WTC11 (cell line): ENCODE results near the gene TMEM19. TPM values are rescaled to one million over a fixed set of nuclear protein-coding genes. Genes with fewer than 3 reads are reported as not detected.

Experiments
- ATAC-seq: fragments of 200-7000 bp; cut with Tn5 transposase; 2 replicates; pipeline ENCODE4 v1.10.0; 2021; ENCODE audit warnings: mild to moderate bottlenecking, moderate library complexity
- CTCF ChIA-PET: fragments of 300-600 bp; sonication (Branson Sonifier 250); formaldehyde crosslinking; loops from one replicate; lab custom pipeline; 2021; ENCODE audit warnings: antibody characterized with exemption; lab: Charles Lee
- POLR2A ChIA-PET: fragments of 350-600 bp; sonication (Branson Sonifier 250); formaldehyde crosslinking; loops from one replicate; lab custom pipeline; 2021; ENCODE audit warnings: antibody characterized with exemption; lab: Charles Lee
- DNase-seq: peaks from one replicate; pipeline ENCODE4 v3.0.0; 2021; ENCODE audit warnings: low spot score
- H3K27ac Mint-ChIP-seq: 2 replicates; pipeline ENCODE4 v1.8.0; 2021; ENCODE audit warnings: mixed read lengths
- H3K27me3 Mint-ChIP-seq: 2 replicates; pipeline ENCODE4 v1.8.0; 2021; ENCODE audit warnings: low read depth, mild to moderate bottlenecking, moderate library complexity, mixed read lengths
- H3K36me3 Mint-ChIP-seq: 2 replicates; pipeline ENCODE4 v1.8.0; 2021; ENCODE audit warnings: mixed read lengths
- H3K4me1 Mint-ChIP-seq: 2 replicates; pipeline ENCODE4 v1.8.0; 2022; ENCODE audit warnings: mixed read lengths
- H3K4me3 Mint-ChIP-seq: 2 replicates; pipeline ENCODE4 v1.8.0; 2021; ENCODE audit warnings: mild to moderate bottlenecking, moderate library complexity, mixed read lengths
- H3K9me3 Mint-ChIP-seq: 2 replicates; pipeline ENCODE4 v1.8.0; 2021; ENCODE audit warnings: mixed read lengths
- ATF3 ChIP-seq: sonication (generic); formaldehyde crosslinking; conservative IDR thresholded peaks from 2 replicates; pipeline ENCODE4 v1.8.1; 2022; ENCODE audit warnings: mild to moderate bottlenecking, missing genetic modification reagents
- CBFB ChIP-seq: sonication (generic); formaldehyde crosslinking; IDR thresholded peaks from 2 replicates; pipeline ENCODE4 v1.8.1; 2022; ENCODE audit warnings: mild to moderate bottlenecking, low read depth, missing genetic modification reagents
- CREB1 ChIP-seq: sonication (generic); formaldehyde crosslinking; IDR thresholded peaks from 2 replicates; pipeline ENCODE4 v1.8.0; 2023; ENCODE audit warnings: mild to moderate bottlenecking, missing genetic modification reagents
- CTCF ChIP-seq: fragments of 200-600 bp; IDR thresholded peaks from 2 replicates; pipeline ENCODE4 v1.8.0; 2022; ENCODE audit warnings: antibody characterized with exemption
- GTF2I ChIP-seq: fragments of 250-450 bp; sonication (Bioruptor Pico); conservative IDR thresholded peaks from 2 replicates; pipeline ENCODE4 v1.4.0; 2021; ENCODE audit warnings: mild to moderate bottlenecking
- NFYB ChIP-seq: sonication (generic); formaldehyde crosslinking; conservative IDR thresholded peaks from 2 replicates; pipeline ENCODE4 v1.8.0; 2022; ENCODE audit warnings: low read depth, missing genetic modification reagents
- NR2C2 ChIP-seq: sonication (generic); formaldehyde crosslinking; IDR thresholded peaks from 2 replicates; pipeline ENCODE4 v1.8.0; 2022; ENCODE audit warnings: mild to moderate bottlenecking, missing genetic modification reagents
- NR3C1 ChIP-seq: sonication (generic); formaldehyde crosslinking; conservative IDR thresholded peaks from 2 replicates; pipeline ENCODE4 v1.8.1; 2023; ENCODE audit warnings: low read depth, mild to moderate bottlenecking, missing genetic modification reagents
- PRRX2 ChIP-seq: fragments of 250-450 bp; sonication (Bioruptor Pico); IDR thresholded peaks from 2 replicates; pipeline ENCODE4 v1.8.0; 2021; ENCODE audit warnings: mild to moderate bottlenecking
- RORB ChIP-seq: fragments of 250-450 bp; sonication (Bioruptor Pico); IDR thresholded peaks from 2 replicates; pipeline ENCODE4 v1.9.0; 2021; ENCODE audit warnings: mild to moderate bottlenecking
- USF1 ChIP-seq: sonication (generic); formaldehyde crosslinking; IDR thresholded peaks from 2 replicates; pipeline ENCODE4 v1.8.0; 2022; ENCODE audit warnings: mild to moderate bottlenecking, missing genetic modification reagents
- ZBTB21 ChIP-seq: sonication (generic); formaldehyde crosslinking; IDR thresholded peaks from 2 replicates; pipeline ENCODE4 v1.8.1; 2023; ENCODE audit warnings: mild to moderate bottlenecking, missing genetic modification reagents, borderline replicate concordance
- ZBTB43 ChIP-seq: sonication (generic); formaldehyde crosslinking; IDR thresholded peaks from 2 replicates; pipeline ENCODE4 v1.8.1; 2023; ENCODE audit warnings: mild to moderate bottlenecking, missing genetic modification reagents
- ZNF263 ChIP-seq: sonication (generic); formaldehyde crosslinking; IDR thresholded peaks from 2 replicates; pipeline ENCODE4 v1.8.1; 2022; ENCODE audit warnings: low read depth, mild to moderate bottlenecking, moderate library complexity, missing genetic modification reagents
- total RNA-seq: library from RNA; stranded (reverse); gene quantifications from 3 replicates; pipeline ENCODE4 v1.2.3, GENCODE V29; 2021
- TF ChIP-seq, protein P1 (sequence below): fragments of 250-450 bp; sonication (Bioruptor Pico); conservative IDR thresholded peaks from 2 replicates; pipeline ENCODE4 v1.9.0; 2021; ENCODE audit warnings: mild to moderate bottlenecking
- TF ChIP-seq, protein P2 (sequence below): sonication (generic); formaldehyde crosslinking; IDR thresholded peaks from 2 replicates; pipeline ENCODE4 v1.8.0; 2022; ENCODE audit warnings: missing genetic modification reagents
- TF ChIP-seq, protein P3 (sequence below): sonication (generic); formaldehyde crosslinking; conservative IDR thresholded peaks from 2 replicates; pipeline ENCODE4 v1.8.1; 2023; ENCODE audit warnings: mild to moderate bottlenecking, low read depth, missing genetic modification reagents, moderate library complexity

TMEM19 gene
- total RNA-seq, 1 experiment from 2014 or later, result 11.7 TPM

- TF ChIP-seq NFYB (CRISPR knock-in tag) (no peak), ZBTB21 (CRISPR knock-in tag) (no peak), NR3C1 (CRISPR knock-in tag) (no peak), NR2C2 (CRISPR knock-in tag) (no peak), CREB1 (CRISPR knock-in tag) (no peak), CBFB (CRISPR knock-in tag) (no peak), RORB (CRISPR knock-in tag) (no peak), USF1 (no peak), ZBTB43 (CRISPR knock-in tag) (no peak), CTCF (no peak), ZNF263 (no peak), PRRX2 (CRISPR knock-in tag) (no peak), ATF3 (CRISPR knock-in tag) (no peak), GTF2I (CRISPR knock-in tag) (no peak)
- TF ChIP-seq, protein P1, sequence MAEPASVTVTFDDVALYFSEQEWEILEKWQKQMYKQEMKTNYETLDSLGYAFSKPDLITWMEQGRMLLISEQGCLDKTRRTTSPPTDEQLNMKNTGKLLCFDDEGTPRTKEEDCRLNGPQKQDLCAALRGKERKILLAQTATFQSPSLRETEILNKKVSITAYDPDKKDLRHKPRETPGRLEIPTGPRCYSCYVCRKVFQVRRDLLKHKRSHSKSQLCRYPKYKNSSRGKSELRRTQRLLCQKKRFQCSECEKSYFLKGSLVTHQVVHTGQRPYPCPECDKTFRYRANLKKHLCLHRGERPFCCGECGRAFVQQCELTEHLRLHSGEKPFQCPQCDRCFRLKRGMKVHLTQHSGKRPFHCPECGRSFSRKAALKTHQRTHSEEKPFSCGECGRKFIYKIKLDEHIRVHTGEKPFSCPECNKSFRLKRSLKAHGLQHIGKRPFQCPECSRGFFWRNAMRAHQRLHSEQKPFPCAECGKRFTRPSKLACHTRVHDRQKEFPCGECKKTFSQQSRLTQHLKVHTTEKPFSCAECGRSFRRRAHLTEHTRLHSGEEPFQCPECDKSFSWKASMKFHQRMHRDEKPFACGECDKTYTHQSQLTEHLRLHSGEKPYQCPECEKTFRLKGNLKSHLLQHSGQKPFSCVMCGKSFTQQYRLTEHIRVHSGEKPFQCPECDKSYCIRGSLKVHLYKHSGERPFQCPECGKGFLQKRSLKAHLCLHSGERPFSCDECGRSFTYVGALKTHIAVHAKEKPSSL (CRISPR knock-in tag), result no peak
- TF ChIP-seq, protein P2, sequence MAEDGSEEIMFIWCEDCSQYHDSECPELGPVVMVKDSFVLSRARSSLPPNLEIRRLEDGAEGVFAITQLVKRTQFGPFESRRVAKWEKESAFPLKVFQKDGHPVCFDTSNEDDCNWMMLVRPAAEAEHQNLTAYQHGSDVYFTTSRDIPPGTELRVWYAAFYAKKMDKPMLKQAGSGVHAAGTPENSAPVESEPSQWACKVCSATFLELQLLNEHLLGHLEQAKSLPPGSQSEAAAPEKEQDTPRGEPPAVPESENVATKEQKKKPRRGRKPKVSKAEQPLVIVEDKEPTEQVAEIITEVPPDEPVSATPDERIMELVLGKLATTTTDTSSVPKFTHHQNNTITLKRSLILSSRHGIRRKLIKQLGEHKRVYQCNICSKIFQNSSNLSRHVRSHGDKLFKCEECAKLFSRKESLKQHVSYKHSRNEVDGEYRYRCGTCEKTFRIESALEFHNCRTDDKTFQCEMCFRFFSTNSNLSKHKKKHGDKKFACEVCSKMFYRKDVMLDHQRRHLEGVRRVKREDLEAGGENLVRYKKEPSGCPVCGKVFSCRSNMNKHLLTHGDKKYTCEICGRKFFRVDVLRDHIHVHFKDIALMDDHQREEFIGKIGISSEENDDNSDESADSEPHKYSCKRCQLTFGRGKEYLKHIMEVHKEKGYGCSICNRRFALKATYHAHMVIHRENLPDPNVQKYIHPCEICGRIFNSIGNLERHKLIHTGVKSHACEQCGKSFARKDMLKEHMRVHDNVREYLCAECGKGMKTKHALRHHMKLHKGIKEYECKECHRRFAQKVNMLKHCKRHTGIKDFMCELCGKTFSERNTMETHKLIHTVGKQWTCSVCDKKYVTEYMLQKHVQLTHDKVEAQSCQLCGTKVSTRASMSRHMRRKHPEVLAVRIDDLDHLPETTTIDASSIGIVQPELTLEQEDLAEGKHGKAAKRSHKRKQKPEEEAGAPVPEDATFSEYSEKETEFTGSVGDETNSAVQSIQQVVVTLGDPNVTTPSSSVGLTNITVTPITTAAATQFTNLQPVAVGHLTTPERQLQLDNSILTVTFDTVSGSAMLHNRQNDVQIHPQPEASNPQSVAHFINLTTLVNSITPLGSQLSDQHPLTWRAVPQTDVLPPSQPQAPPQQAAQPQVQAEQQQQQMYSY (CRISPR knock-in tag), result no peak
- TF ChIP-seq, protein P3, sequence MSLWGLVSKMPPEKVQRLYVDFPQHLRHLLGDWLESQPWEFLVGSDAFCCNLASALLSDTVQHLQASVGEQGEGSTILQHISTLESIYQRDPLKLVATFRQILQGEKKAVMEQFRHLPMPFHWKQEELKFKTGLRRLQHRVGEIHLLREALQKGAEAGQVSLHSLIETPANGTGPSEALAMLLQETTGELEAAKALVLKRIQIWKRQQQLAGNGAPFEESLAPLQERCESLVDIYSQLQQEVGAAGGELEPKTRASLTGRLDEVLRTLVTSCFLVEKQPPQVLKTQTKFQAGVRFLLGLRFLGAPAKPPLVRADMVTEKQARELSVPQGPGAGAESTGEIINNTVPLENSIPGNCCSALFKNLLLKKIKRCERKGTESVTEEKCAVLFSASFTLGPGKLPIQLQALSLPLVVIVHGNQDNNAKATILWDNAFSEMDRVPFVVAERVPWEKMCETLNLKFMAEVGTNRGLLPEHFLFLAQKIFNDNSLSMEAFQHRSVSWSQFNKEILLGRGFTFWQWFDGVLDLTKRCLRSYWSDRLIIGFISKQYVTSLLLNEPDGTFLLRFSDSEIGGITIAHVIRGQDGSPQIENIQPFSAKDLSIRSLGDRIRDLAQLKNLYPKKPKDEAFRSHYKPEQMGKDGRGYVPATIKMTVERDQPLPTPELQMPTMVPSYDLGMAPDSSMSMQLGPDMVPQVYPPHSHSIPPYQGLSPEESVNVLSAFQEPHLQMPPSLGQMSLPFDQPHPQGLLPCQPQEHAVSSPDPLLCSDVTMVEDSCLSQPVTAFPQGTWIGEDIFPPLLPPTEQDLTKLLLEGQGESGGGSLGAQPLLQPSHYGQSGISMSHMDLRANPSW (CRISPR knock-in tag), result no peak
- Mint-ChIP-seq H3K27ac (no peak overlapping the region), H3K36me3 (no peaks in the 10 kb centered on the region), H3K9me3 (no peaks in the 10 kb centered on the region), H3K4me3 (no peak overlapping the region), H3K27me3 (no peaks in the 10 kb centered on the region), H3K4me1 (peaks cover 14% of the 10 kb centered on the region)
- DNase-seq (no peak), ATAC-seq (no peak)
- ChIA-PET CTCF (no interaction called here), POLR2A (no interaction called here)
These were observed 3.2 kb downstream of the TMEM19 start for GRCh38 chr12:71688961-71689570.
